HepG2 (cell line): ENCODE results near the gene RNF213. TPM values are rescaled to one million over a fixed set of nuclear protein-coding genes. Genes with fewer than 3 reads are reported as not detected.

Source experiments
- AKNA ChIP-seq: sonication (generic); formaldehyde crosslinking; IDR thresholded peaks from 2 replicates; pipeline ENCODE4 v1.4.0; 2020; ENCODE audit warnings: missing genetic modification reagents, borderline replicate concordance
- CTCF ChIP-seq: sonication (generic); formaldehyde crosslinking; IDR thresholded peaks from 2 replicates; pipeline ENCODE4 v1.5.0; 2020; ENCODE audit warnings: mild to moderate bottlenecking, missing genetic modification reagents, moderate library complexity
- ELF4 ChIP-seq: sonication (generic); formaldehyde crosslinking; IDR thresholded peaks from 2 replicates; pipeline ENCODE4 v1.5.0; 2020; ENCODE audit warnings: missing genetic modification reagents, mild to moderate bottlenecking, moderate library complexity, borderline replicate concordance
- FOXC1 ChIP-seq: sonication (generic); formaldehyde crosslinking; IDR thresholded peaks from 2 replicates; pipeline ENCODE4 v1.8.0; 2022; ENCODE audit warnings: mild to moderate bottlenecking, missing genetic modification reagents, borderline replicate concordance
- RBM39 ChIP-seq: fragments of 200-400 bp; formaldehyde crosslinking; IDR thresholded peaks from one replicate; pipeline ENCODE4 v1.6.1; 2018; ENCODE audit warnings: antibody characterized with exemption, mild to moderate bottlenecking, low read depth, low read length; ENCODE audit not compliant: poor library complexity, severe bottlenecking
- SPEN ChIP-seq: sonication (generic); formaldehyde crosslinking; IDR thresholded peaks from 2 replicates; pipeline ENCODE4 v1.5.1; 2020; ENCODE audit warnings: low read depth, mild to moderate bottlenecking, missing genetic modification reagents
- ZNF232 ChIP-seq: sonication (generic); formaldehyde crosslinking; IDR thresholded peaks from 2 replicates; pipeline ENCODE4 v1.4.0; 2020; ENCODE audit warnings: missing genetic modification reagents, borderline replicate concordance
- ZNF296 ChIP-seq: sonication (generic); formaldehyde crosslinking; conservative IDR thresholded peaks from 2 replicates; pipeline ENCODE4 v1.5.0; 2020; ENCODE audit warnings: mild to moderate bottlenecking, missing genetic modification reagents
- ZNF704 ChIP-seq: sonication (generic); formaldehyde crosslinking; IDR thresholded peaks from 2 replicates; pipeline ENCODE4 v1.8.1; 2023; ENCODE audit warnings: mild to moderate bottlenecking, inconsistent platforms, moderate library complexity, missing genetic modification reagents, borderline replicate concordance
- polyA plus RNA-seq, 8 experiments: library from polyadenylated mRNA; depleted of rRNA in 3 of 8; stranded (reverse) in 7 of 8; unstranded in 1 of 8; fragments of >200 nt; fragmentation: Illumina TruSeq in 4 of 8; extraction: Trizol in 4 of 8; gene quantifications; 2 replicates each; pipeline versions ENCODE4 v1.2.1 to v1.2.3, GENCODE V29; 2011 to 2016; ENCODE audit warnings: low read depth in 4 of 8, missing spikeins in 1 of 8, mixed read lengths in 1 of 8; ENCODE audit not compliant: insufficient read depth in 1 of 8
- total RNA-seq, 5 experiments: library from RNA; depleted of rRNA; stranded (reverse); fragments of >200 nt; fragmentation: Illumina TruSeq; extraction: Trizol; gene quantifications; 2 replicates each; pipeline ENCODE4 v1.2.3, GENCODE V29; 2016; ENCODE audit warnings: low read depth in 1 of 5

RNF213 gene
- total and polyA plus RNA-seq, 2 of the 13 experiments (the other 11 are each of a cell fraction or from before 2014, with no cell fraction given), result 38.6 to 38.7 TPM

DNA sequence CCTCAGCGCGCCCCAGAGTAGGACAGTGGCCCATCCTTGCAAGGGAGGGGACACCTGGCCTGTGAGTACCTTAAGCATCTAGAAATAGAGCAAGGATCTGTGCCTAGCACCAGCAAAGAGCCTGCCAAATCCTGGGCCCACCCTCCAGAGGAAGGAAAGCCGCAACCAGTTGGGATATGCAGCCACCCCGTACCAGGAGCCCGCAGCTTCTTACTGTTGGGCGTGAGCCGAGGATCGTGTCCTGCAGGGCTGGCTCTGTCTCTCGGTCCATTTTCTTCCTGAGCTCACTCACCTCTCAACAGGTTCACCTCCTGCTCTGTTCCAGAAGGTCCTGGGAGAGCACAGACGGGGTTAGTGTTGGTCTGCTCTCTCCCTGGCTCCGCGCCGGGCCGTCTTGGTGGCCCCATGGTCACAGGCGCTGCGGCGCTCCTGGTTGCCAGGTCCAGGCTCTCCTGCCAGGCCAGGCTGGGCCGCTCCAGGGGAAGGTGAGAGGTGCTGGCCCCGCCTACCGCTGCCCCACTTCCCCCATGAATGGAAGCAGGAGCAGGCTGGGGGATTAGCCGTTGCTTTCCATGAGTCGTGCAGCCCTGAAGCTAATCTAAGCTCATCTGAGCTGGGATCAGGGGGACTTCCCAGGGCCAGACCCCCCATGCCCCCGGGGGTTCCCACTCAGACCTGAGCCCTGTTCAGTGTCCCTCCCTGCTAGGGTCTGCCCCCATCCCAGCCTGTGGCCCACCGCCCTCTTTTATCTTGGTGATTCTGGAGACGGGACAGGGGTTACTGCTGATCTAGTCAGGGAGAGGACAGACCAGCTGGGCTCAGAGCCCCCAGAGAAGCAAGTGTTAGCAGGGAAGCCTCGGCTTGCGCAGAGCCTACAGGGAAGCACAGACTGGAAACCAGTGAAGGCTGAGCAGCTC lies 167.0 kb downstream of the RNF213 start (continued):
- TF ChIP-seq ZNF704 (CRISPR knock-in tag), result no peak
- no peak for TF ChIP-seq ZNF296 (CRISPR knock-in tag)
- TF ChIP-seq RBM39, result no peak
- 0 out of 2 replicates have a peak, but pooled peaks have one; percentile 2 for TF ChIP-seq SPEN (CRISPR knock-in tag)
- no peak for TF ChIP-seq ELF4 (CRISPR knock-in tag)
- TF ChIP-seq CTCF (CRISPR knock-in tag), result no peak
- 0 out of 2 replicates have a peak, but pooled peaks have one; percentile 15 for TF ChIP-seq FOXC1 (CRISPR knock-in tag)
- TF ChIP-seq AKNA (CRISPR knock-in tag), result no peak
- no peak for TF ChIP-seq ZNF232 (CRISPR knock-in tag)
